ENCODE measurements around the gene TANGO6. TPM values are rescaled to one million over a fixed set of nuclear protein-coding genes. Genes with fewer than 3 reads are reported as not detected.

The TANGO6 gene
- total RNA-seq, 5 donors from 2014 or later (not counting 1 experiment from before 2014, with no cell fraction given) = 25.2 to 35.2 (median 29.0) TPM

GRCh38 chr16:68991075-68991474 lies 147.7 kb downstream of the TANGO6 start:
- ATAC-seq (replicated peaks in 1 of 4) (no peak), DNase-seq (no peak)
- H3K9me3 ChIP-seq = no peaks in the 10 kb centered on the region
- no peaks in the 10 kb centered on the region for H3K27me3 ChIP-seq (replicated peaks in 1 of 2; ENCODE audit: control insufficient read depth in 2 of 2, extremely low read depth in 1 of 2, insufficient read depth in 2 of 2, low read length in 1 of 2)
- Mint-ChIP-seq H3K4me1 (no peaks in the 10 kb centered on the region), H3K4me3 (no peak overlapping the region), H3K27ac (no peak overlapping the region), H3K27me3 (no peaks in the 10 kb centered on the region), H3K9me3 (no peaks in the 10 kb centered on the region), H3K36me3 (peaks cover 33% of the 10 kb centered on the region)
- H3K4me1 ChIP-seq (ENCODE audit: control insufficient read depth in 1 of 2, extremely low read depth in 1 of 2, insufficient read depth in 2 of 2, low read length in 2 of 2) = no peaks in the 10 kb centered on the region
- H3K27ac ChIP-seq (ENCODE audit: low read length) = no peak overlapping the region
- POLR2A ChIA-PET = no interaction called here
- CTCF ChIA-PET = no interaction called here
- no peak overlapping the region for H3K4me3 ChIP-seq (ENCODE audit: control insufficient read depth in 1 of 2, extremely low read depth in 1 of 2, low read length in 1 of 2)
- peaks cover 0 to 3% of the 10 kb centered on the region in 2 donors for H3K36me3 ChIP-seq (ENCODE audit: control insufficient read depth in 2 of 2, extremely low read depth in 1 of 2, insufficient read depth in 1 of 2, low read length in 1 of 2)

- Mint-ChIP-seq H3K27me3 (no peaks in the 10 kb centered on the region), H3K36me3 (peaks cover 43% of the 10 kb centered on the region), H3K4me3 (no peak overlapping the region), H3K9me3 (no peaks in the 10 kb centered on the region), H3K27ac (no peak overlapping the region), H3K4me1 (no peaks in the 10 kb centered on the region)
- Histone ChIP-seq H3K4me3 (ENCODE audit: control insufficient read depth in 1 of 2, extremely low read depth in 1 of 2, low read length in 1 of 2) (no peak overlapping the region), H3K4me1 (ENCODE audit: control insufficient read depth in 1 of 2, extremely low read depth in 1 of 2, insufficient read depth in 2 of 2, low read length in 2 of 2) (no peaks in the 10 kb centered on the region), H3K27me3 (replicated peaks in 1 of 2; ENCODE audit: control insufficient read depth in 2 of 2, extremely low read depth in 1 of 2, insufficient read depth in 2 of 2, low read length in 1 of 2) (no peaks in the 10 kb centered on the region), H3K9me3 (no peaks in the 10 kb centered on the region), H3K27ac (ENCODE audit: low read length) (no peak overlapping the region), H3K36me3 (ENCODE audit: control insufficient read depth in 2 of 2, extremely low read depth in 1 of 2, insufficient read depth in 1 of 2, low read length in 1 of 2) (peaks cover 0 to 3% of the 10 kb centered on the region in 2 donors)
- DNase-seq (no peak), ATAC-seq (replicated peaks in 1 of 4) (no peak)
- CTCF ChIA-PET = no interaction called here
- no CpG with 5 or more reads among the region's 5 CpGs for WGBS (ENCODE audit: insufficient coverage)
- POLR2A ChIA-PET = no interaction called here
These were observed 149.2 kb downstream of the TANGO6 start for GRCh38 chr16:68992521-68992920.

- Mint-ChIP-seq H3K27me3 (no peaks in the 10 kb centered on the region), H3K4me1 (no peaks in the 10 kb centered on the region), H3K4me3 (no peak overlapping the region), H3K9me3 (no peaks in the 10 kb centered on the region), H3K36me3 (peaks cover 44% of the 10 kb centered on the region), H3K27ac (no peak overlapping the region)
- H3K36me3 ChIP-seq (ENCODE audit: control insufficient read depth in 2 of 2, extremely low read depth in 1 of 2, insufficient read depth in 1 of 2, low read length in 1 of 2) = peaks cover 0 to 3% of the 10 kb centered on the region in 2 donors
- no peaks in the 10 kb centered on the region for H3K27me3 ChIP-seq (replicated peaks in 1 of 2; ENCODE audit: control insufficient read depth in 2 of 2, extremely low read depth in 1 of 2, insufficient read depth in 2 of 2, low read length in 1 of 2)
- DNase-seq (no peak), ATAC-seq (replicated peaks in 1 of 4) (no peak)
- no peak overlapping the region for H3K27ac ChIP-seq (ENCODE audit: low read length)
- H3K4me3 ChIP-seq (ENCODE audit: control insufficient read depth in 1 of 2, extremely low read depth in 1 of 2, low read length in 1 of 2) = no peak overlapping the region
- POLR2A ChIA-PET = no interaction called here
- H3K4me1 ChIP-seq (ENCODE audit: control insufficient read depth in 1 of 2, extremely low read depth in 1 of 2, insufficient read depth in 2 of 2, low read length in 2 of 2) = no peaks in the 10 kb centered on the region
- no peaks in the 10 kb centered on the region for H3K9me3 ChIP-seq
- CTCF ChIA-PET = no interaction called here
- no CpG with 5 or more reads among the region's 3 CpGs for WGBS (ENCODE audit: insufficient coverage)
These were observed 150.1 kb downstream of the TANGO6 start for GRCh38 chr16:68993456-68993855.

- Mint-ChIP-seq H3K4me1 (no peaks in the 10 kb centered on the region), H3K36me3 (peaks cover 44% of the 10 kb centered on the region), H3K27me3 (no peaks in the 10 kb centered on the region), H3K9me3 (no peaks in the 10 kb centered on the region), H3K4me3 (no peak overlapping the region), H3K27ac (no peak overlapping the region)
- no CpG with 5 or more reads among the region's 1 CpG for WGBS (ENCODE audit: insufficient coverage)
- DNase-seq (no peak), ATAC-seq (replicated peaks in 1 of 4) (no peak)
- ChIA-PET POLR2A (no interaction called here), CTCF (no interaction called here)
- Histone ChIP-seq H3K4me3 (ENCODE audit: control insufficient read depth in 1 of 2, extremely low read depth in 1 of 2, low read length in 1 of 2) (no peak overlapping the region), H3K27ac (ENCODE audit: low read length) (no peak overlapping the region), H3K27me3 (replicated peaks in 1 of 2; ENCODE audit: control insufficient read depth in 2 of 2, extremely low read depth in 1 of 2, insufficient read depth in 2 of 2, low read length in 1 of 2) (no peaks in the 10 kb centered on the region), H3K36me3 (ENCODE audit: control insufficient read depth in 2 of 2, extremely low read depth in 1 of 2, insufficient read depth in 1 of 2, low read length in 1 of 2) (peaks cover 0 to 3% of the 10 kb centered on the region in 2 donors), H3K9me3 (no peaks in the 10 kb centered on the region), H3K4me1 (ENCODE audit: control insufficient read depth in 1 of 2, extremely low read depth in 1 of 2, insufficient read depth in 2 of 2, low read length in 2 of 2) (no peaks in the 10 kb centered on the region)
These were observed 150.6 kb downstream of the TANGO6 start for GRCh38 chr16:68993885-68994284.

- no peaks in the 10 kb centered on the region for H3K27me3 Mint-ChIP-seq
- ChIA-PET CTCF (no interaction called here), POLR2A (no interaction called here)
- Histone ChIP-seq H3K36me3 (ENCODE audit: control insufficient read depth in 2 of 2, extremely low read depth in 1 of 2, insufficient read depth in 1 of 2, low read length in 1 of 2) (peaks cover 0 to 3% of the 10 kb centered on the region in 2 donors), H3K27me3 (replicated peaks in 1 of 2; ENCODE audit: control insufficient read depth in 2 of 2, extremely low read depth in 1 of 2, insufficient read depth in 2 of 2, low read length in 1 of 2) (no peaks in the 10 kb centered on the region), H3K9me3 (no peaks in the 10 kb centered on the region), H3K27ac (ENCODE audit: low read length) (no peak overlapping the region), H3K4me1 (ENCODE audit: control insufficient read depth in 1 of 2, extremely low read depth in 1 of 2, insufficient read depth in 2 of 2, low read length in 2 of 2) (no peaks in the 10 kb centered on the region), H3K4me3 (ENCODE audit: control insufficient read depth in 1 of 2, extremely low read depth in 1 of 2, low read length in 1 of 2) (no peak overlapping the region)
- H3K9me3 Mint-ChIP-seq = no peaks in the 10 kb centered on the region
- H3K4me3 Mint-ChIP-seq = no peak overlapping the region
- peaks cover 42% of the 10 kb centered on the region for H3K36me3 Mint-ChIP-seq
- DNase-seq (no peak), ATAC-seq (replicated peaks in 1 of 4) (no peak)
- no CpG with 5 or more reads among the region's 1 CpG for WGBS (ENCODE audit: insufficient coverage)
- no peaks in the 10 kb centered on the region for H3K4me1 Mint-ChIP-seq
- H3K27ac Mint-ChIP-seq = no peak overlapping the region
These were observed 151.0 kb downstream of the TANGO6 start for GRCh38 chr16:68994324-68994723.

GRCh38 chr16:68995011-68995504 lies 151.7 kb downstream of the TANGO6 start:
- Mint-ChIP-seq H3K4me1 (no peaks in the 10 kb centered on the region), H3K9me3 (no peaks in the 10 kb centered on the region), H3K4me3 (no peak overlapping the region), H3K27ac (no peak overlapping the region), H3K36me3 (peaks cover 39% of the 10 kb centered on the region), H3K27me3 (no peaks in the 10 kb centered on the region)
- no peaks in the 10 kb centered on the region for H3K9me3 ChIP-seq
- DNase-seq (no peak), ATAC-seq (replicated peaks in 1 of 4) (no peak)
- H3K36me3 ChIP-seq (ENCODE audit: control insufficient read depth in 2 of 2, extremely low read depth in 1 of 2, insufficient read depth in 1 of 2, low read length in 1 of 2) = peaks cover 0 to 3% of the 10 kb centered on the region in 2 donors
- H3K4me1 ChIP-seq (ENCODE audit: control insufficient read depth in 1 of 2, extremely low read depth in 1 of 2, insufficient read depth in 2 of 2, low read length in 2 of 2) = no peaks in the 10 kb centered on the region
- H3K27me3 ChIP-seq (replicated peaks in 1 of 2; ENCODE audit: control insufficient read depth in 2 of 2, extremely low read depth in 1 of 2, insufficient read depth in 2 of 2, low read length in 1 of 2) = no peaks in the 10 kb centered on the region
- no peak overlapping the region for H3K27ac ChIP-seq (ENCODE audit: low read length)
- H3K4me3 ChIP-seq (ENCODE audit: control insufficient read depth in 1 of 2, extremely low read depth in 1 of 2, low read length in 1 of 2) = no peak overlapping the region
- CTCF ChIA-PET = no interaction called here
- POLR2A ChIA-PET = no interaction called here

GRCh38 chr16:68997564-68997963 lies 154.2 kb downstream of the TANGO6 start:
- ChIA-PET POLR2A (no interaction called here), CTCF (no interaction called here)
- no peak for DNase-seq
- no peaks in the 10 kb centered on the region for H3K27me3 Mint-ChIP-seq
- Histone ChIP-seq H3K27ac (ENCODE audit: low read length) (no peak overlapping the region), H3K4me1 (ENCODE audit: control insufficient read depth in 1 of 2, extremely low read depth in 1 of 2, insufficient read depth in 2 of 2, low read length in 2 of 2) (no peaks in the 10 kb centered on the region), H3K4me3 (ENCODE audit: control insufficient read depth in 1 of 2, extremely low read depth in 1 of 2, low read length in 1 of 2) (no peak overlapping the region), H3K36me3 (ENCODE audit: control insufficient read depth in 2 of 2, extremely low read depth in 1 of 2, insufficient read depth in 1 of 2, low read length in 1 of 2) (peaks cover 0 to 3% of the 10 kb centered on the region in 2 donors), H3K9me3 (no peaks in the 10 kb centered on the region), H3K27me3 (replicated peaks in 1 of 2; ENCODE audit: control insufficient read depth in 2 of 2, extremely low read depth in 1 of 2, insufficient read depth in 2 of 2, low read length in 1 of 2) (no peaks in the 10 kb centered on the region)
- H3K36me3 Mint-ChIP-seq = peaks cover 45% of the 10 kb centered on the region
- no peak overlapping the region for H3K4me3 Mint-ChIP-seq
- H3K9me3 Mint-ChIP-seq = peaks cover 0 to 3% (median 3%) of the 10 kb centered on the region in 3 donors
- no peak overlapping the region for H3K27ac Mint-ChIP-seq
- H3K4me1 Mint-ChIP-seq = no peaks in the 10 kb centered on the region
- no peak for ATAC-seq (replicated peaks in 1 of 4)
- WGBS (ENCODE audit: insufficient coverage) = no CpG with 5 or more reads among the region's 1 CpG
